ENCODE results near the gene KCNJ6. TPM values are rescaled to one million over a fixed set of nuclear protein-coding genes. Genes with fewer than 3 reads are reported as not detected.

The KCNJ6 gene
- total RNA-seq, 1 experiment from 2014 or later, result 1.2 TPM

- Histone ChIP-seq H3K79me1 (ENCODE audit: insufficient read depth, low read depth, low read length, poor library complexity, severe bottlenecking) (no peaks in the 10 kb centered on the region), H3K56ac (ENCODE audit: insufficient read length, low read depth, low read length) (no peak overlapping the region), H3K4me1 (ENCODE audit: insufficient read depth, low read length) (no peaks in the 10 kb centered on the region), H3K23me2 (ENCODE audit: insufficient read length, low read depth, low read length, poor library complexity, severe bottlenecking) (no peaks in the 10 kb centered on the region), H4K20me1 (ENCODE audit: control insufficient read depth, insufficient read depth, insufficient read length) (no peaks in the 10 kb centered on the region), H2BK120ac (ENCODE audit: low read depth, low read length, poor library complexity, severe bottlenecking) (no peak overlapping the region), H3T11ph (ENCODE audit: low read length) (no peak overlapping the region), H2AFZ (ENCODE audit: low read length) (no peak overlapping the region), H2BK20ac (ENCODE audit: low read depth, low read length, poor library complexity, severe bottlenecking) (no peak overlapping the region), H3K14ac (ENCODE audit: insufficient read depth, low read length) (no peak overlapping the region), H4K5ac (ENCODE audit: insufficient read length, low read depth, low read length) (no peak overlapping the region), H2AK5ac (ENCODE audit: insufficient read length, low read length) (no peak overlapping the region), H3K27me3 (ENCODE audit: insufficient read depth, low read length) (no peaks in the 10 kb centered on the region), H3K27ac (ENCODE audit: insufficient read length, low read depth, low read length) (no peak overlapping the region), H3K18ac (ENCODE audit: insufficient read length, low read depth, low read length) (no peak overlapping the region), H4K8ac (replicated peaks; ENCODE audit: insufficient read length, low read depth, low read length) (no peak overlapping the region), H3K9me3 (ENCODE audit: control insufficient read depth, low read depth, low read length) (no peaks in the 10 kb centered on the region), H3K23ac (ENCODE audit: insufficient read length, low read depth, low read length) (no peak overlapping the region), H3K79me2 (ENCODE audit: insufficient read depth, low read length) (no peaks in the 10 kb centered on the region), H3K9ac (ENCODE audit: extremely low read depth, insufficient read length, low read length) (no peak overlapping the region), H2BK12ac (ENCODE audit: insufficient read length, low read depth, low read length) (no peak overlapping the region), H2BK5ac (ENCODE audit: insufficient read length, low read length) (no peak overlapping the region), H2BK15ac (ENCODE audit: low read depth, low read length) (no peak overlapping the region), H3K4me2 (ENCODE audit: insufficient read depth, insufficient read length, low read length) (no peak overlapping the region), H3K4ac (ENCODE audit: low read depth, low read length) (no peak overlapping the region), H4K91ac (ENCODE audit: insufficient read length, low read depth, low read length) (no peak overlapping the region)
- Mint-ChIP-seq H3K9me3 (no peaks in the 10 kb centered on the region), H3K4me1 (0 out of 4 replicates have a peak, but pooled peaks cover 0 to 4% of the 10 kb centered on the region in 2 experiments), H3K27ac (no peak overlapping the region), H3K4me3 (no peak overlapping the region), H3K36me3 (ENCODE audit: insufficient read depth in 1 of 3, low read depth in 3 of 3) (no peaks in the 10 kb centered on the region), H3K27me3 (ENCODE audit: low read depth) (peaks cover under 1% of the 10 kb centered on the region; the same call in 1 of the 2 replicates)
- WGBS (ENCODE audit: extremely low coverage, insufficient read length, low lambda C conversion rate), result no CpG with 5 or more reads among the region's 3 CpGs
- TF ChIP-seq CTCF (conservative IDR thresholded peaks at IDR 0.05), result peak; percentile 55
- DNase-seq, result no peak
Measured at GRCh38 chr21:37873655-37874054, 42.6 kb downstream of the KCNJ6 start.

Measured in H9 (cell line).